GM18867 (cell line): ENCODE data around the gene ZNF41.

Source experiments
- ATAC-seq: cut with Tn5 transposase; IDR thresholded peaks from one replicate; pipeline ENCODE4 v1.9.1; 2021; ENCODE audit warnings: mild to moderate bottlenecking, moderate library complexity; ENCODE audit not compliant: unreplicated experiment

ZNF41 gene

DNA sequence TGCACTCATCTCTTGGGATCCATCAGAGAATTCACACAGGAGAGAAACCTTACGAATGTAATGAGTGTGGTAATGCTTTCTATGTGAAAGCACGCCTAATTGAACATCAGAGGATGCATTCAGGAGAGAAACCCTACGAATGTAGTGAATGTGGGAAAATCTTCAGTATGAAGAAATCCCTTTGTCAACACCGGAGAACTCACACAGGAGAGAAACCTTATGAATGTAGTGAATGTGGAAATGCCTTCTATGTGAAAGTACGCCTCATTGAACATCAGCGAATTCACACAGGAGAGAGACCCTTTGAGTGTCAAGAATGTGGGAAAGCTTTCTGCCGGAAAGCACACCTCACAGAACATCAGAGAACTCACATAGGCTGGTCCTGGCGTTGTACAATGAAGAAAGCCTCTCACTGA lies 69.8 kb downstream of the ZNF41 start:
- no peak for ATAC-seq
